AG04449 (cell line): ENCODE measurements around the gene TIMM21.

Source experiments
- CTCF ChIA-PET: fragments of 350-600 bp; formaldehyde crosslinking; extraction: SDS; loops from one replicate; lab custom pipeline; 2021; ENCODE audit warnings: antibody characterized with exemption; lab: Yijun Ruan, JAX
- POLR2A ChIA-PET: fragments of 400-600, 350-600 bp; formaldehyde crosslinking; extraction: SDS; loops from one replicate; lab custom pipeline; 2020; ENCODE audit warnings: antibody characterized with exemption, inconsistent platforms; lab: Yijun Ruan, JAX
- DNase-seq: peaks from one replicate; pipeline ENCODE4 v3.0.0-alpha.2; 2010; ENCODE audit warnings: low read depth, low spot score
- H3K4me3 ChIP-seq: 2 replicates; pipeline ENCODE4 v1.5.1; 2011; ENCODE audit warnings: low read depth, mild to moderate bottlenecking, control low read depth, low read length
- CTCF ChIP-seq: IDR thresholded peaks from one replicate; pipeline ENCODE4 v1.5.1; 2011; ENCODE audit warnings: mild to moderate bottlenecking, moderate library complexity, low read length, control low read depth, inconsistent platforms; ENCODE audit not compliant: insufficient read depth; ENCODE audit errors: missing control alignments

Gene TIMM21

GRCh38 chr18:74175658-74176057 is 27.3 kb downstream of the TIMM21 start:
- TF ChIP-seq CTCF: no peak

DNA sequence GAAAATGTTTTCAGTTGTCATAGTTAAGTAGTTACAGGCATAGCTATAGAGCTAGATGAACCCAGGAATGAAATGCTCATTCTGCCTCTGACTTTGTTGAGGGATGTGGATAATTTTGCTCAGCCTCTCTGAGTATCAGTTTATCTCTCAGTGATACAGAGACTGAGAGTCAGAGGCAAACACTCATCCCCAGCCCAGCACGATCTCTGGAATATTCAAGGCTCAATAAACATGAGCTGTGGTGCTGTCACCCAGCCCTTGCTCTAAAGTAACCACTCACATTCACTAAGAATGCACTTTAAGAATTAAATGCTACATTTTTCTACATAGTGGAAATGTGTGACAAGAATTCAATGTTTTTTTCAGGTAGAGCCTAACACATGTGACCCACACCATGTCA is 30.6 kb downstream of the TIMM21 start:
- POLR2A ChIA-PET: no interaction called here
- no peak for DNase-seq
- H3K4me3 ChIP-seq: no peak overlapping the region
- no peak for TF ChIP-seq CTCF
- CTCF ChIA-PET: no interaction called here

More at GRCh38 chr18:74175658-74176057, 27.3 kb downstream of the TIMM21 start:
- no peak overlapping the region for H3K4me3 ChIP-seq
- ChIA-PET CTCF (no interaction called here), POLR2A (no interaction called here)
- DNase-seq: no peak

GRCh38 chr18:74179623-74180199 is 31.4 kb downstream of the TIMM21 start:
- TF ChIP-seq CTCF: no peak
- POLR2A ChIA-PET: no interaction called here
- no peak overlapping the region for H3K4me3 ChIP-seq
- CTCF ChIA-PET: no interaction called here
- DNase-seq: no peak

GRCh38 chr18:74182335-74182734 is 34.0 kb downstream of the TIMM21 start:
- no peak overlapping the region for H3K4me3 ChIP-seq
- ChIA-PET POLR2A (no interaction called here), CTCF (no interaction called here)
- no peak for DNase-seq
- no peak for TF ChIP-seq CTCF

DNA sequence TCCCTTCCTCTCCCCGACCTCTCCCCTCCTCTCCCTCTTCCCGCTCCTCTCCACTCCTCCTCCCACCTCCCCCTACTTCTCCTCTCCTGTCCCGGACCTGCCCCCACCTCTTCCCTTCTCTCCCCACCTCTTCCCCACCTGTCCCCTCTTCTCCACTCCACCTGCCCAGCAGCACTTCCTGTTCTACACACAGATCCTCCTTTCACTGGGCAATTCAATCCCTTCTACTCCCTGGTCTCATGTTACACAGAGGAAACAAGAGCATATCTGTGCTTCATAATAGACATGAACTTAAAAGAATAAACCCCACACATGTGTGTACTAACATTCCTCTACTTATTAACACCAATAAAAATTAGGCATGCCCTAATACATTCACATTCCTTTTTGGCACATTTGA is 34.8 kb downstream of the TIMM21 start:
- CTCF ChIA-PET: interaction anchor here (1.6 kb wide), 1 partner anchor 10 kb away, joined by 5 read pairs; no protein-coding TSS in a partner anchor
- TF ChIP-seq CTCF: no peak
- H3K4me3 ChIP-seq: no peak overlapping the region
- POLR2A ChIA-PET: no interaction called here
- no peak for DNase-seq

GRCh38 chr18:74184875-74185274 is 36.6 kb downstream of the TIMM21 start:
- ChIA-PET CTCF (interaction anchor here (0.7 to 1.6 kb wide), 2 partner anchors 8 to 31 kb away, joined by 3 to 5 read pairs; no protein-coding TSS in a partner anchor), POLR2A (no interaction called here)
- TF ChIP-seq CTCF: no peak
- no peak for DNase-seq
- no peak overlapping the region for H3K4me3 ChIP-seq
